Karpas-422 (cell line): ENCODE data around the gene ZNF787. TPM values are rescaled to one million over a fixed set of nuclear protein-coding genes. Genes with fewer than 3 reads are reported as not detected.

Source experiments
- DNase-seq: peaks from one replicate; pipeline ENCODE4 v3.0.0-alpha.2; 2015
- H2AFZ ChIP-seq: fragments of 200-600 bp; sonication (generic); 2 replicates; pipeline ENCODE4 v1.6.1; 2014; ENCODE audit warnings: antibody characterized with exemption, low read length, mixed read lengths
- H3K27ac ChIP-seq: fragments of 200-600 bp; sonication (generic); 2 replicates; pipeline ENCODE4 v1.5.1; 2014; ENCODE audit warnings: mild to moderate bottlenecking, low read length, moderate library complexity
- H3K27me3 ChIP-seq: fragments of 200-600 bp; sonication (generic); 2 replicates; pipeline ENCODE4 v1.6.1; 2014; ENCODE audit warnings: low read length, mixed read lengths
- H3K36me3 ChIP-seq: fragments of 200-600 bp; sonication (generic); 2 replicates; pipeline ENCODE4 v1.6.1; 2014; ENCODE audit warnings: low read length, mixed read lengths; ENCODE audit not compliant: insufficient read depth
- H3K4me1 ChIP-seq: fragments of 200-600 bp; sonication (generic); 2 replicates; pipeline ENCODE4 v1.6.1; 2014; ENCODE audit warnings: mild to moderate bottlenecking, low read length, mixed read lengths
- H3K4me2 ChIP-seq: fragments of 200-600 bp; sonication (generic); 2 replicates; pipeline ENCODE4 v1.6.1; 2014; ENCODE audit warnings: low read length, low read depth, mild to moderate bottlenecking; ENCODE audit not compliant: poor library complexity, severe bottlenecking
- H3K4me3 ChIP-seq: fragments of 200-600 bp; sonication (generic); 2 replicates; pipeline ENCODE4 v1.5.1; 2014; ENCODE audit warnings: mild to moderate bottlenecking, antibody characterized with exemption, low read length, mixed read lengths
- H3K79me2 ChIP-seq: fragments of 200-600 bp; sonication (generic); 2 replicates; pipeline ENCODE4 v1.6.1; 2014; ENCODE audit warnings: mild to moderate bottlenecking, low read length, mixed read lengths
- H3K9ac ChIP-seq: fragments of 200-600 bp; sonication (generic); 2 replicates; pipeline ENCODE4 v1.6.0; 2014; ENCODE audit warnings: low read length
- H3K9me2 ChIP-seq: fragments of 200-600 bp; sonication (generic), shearing (Covaris generic); replicated peaks from 2 replicates; pipeline ENCODE4 v1.6.0; 2014; ENCODE audit warnings: mild to moderate bottlenecking, low read length, moderate library complexity; ENCODE audit not compliant: insufficient read depth
- H3K9me3 ChIP-seq: fragments of 300-700, 200-600 bp; sonication (generic); 2 replicates; pipeline ENCODE4 v1.6.1; 2014; ENCODE audit warnings: low read length, mixed read lengths
- H4K20me1 ChIP-seq: fragments of 200-600 bp; sonication (generic); 2 replicates; pipeline ENCODE4 v1.6.1; 2014; ENCODE audit warnings: mild to moderate bottlenecking, antibody characterized with exemption, low read length, low read depth; ENCODE audit not compliant: insufficient read depth
- total RNA-seq: library from RNA; depleted of rRNA; stranded (reverse); fragments of >200 nt; shearing (Covaris generic); gene quantifications from 2 replicates; pipeline ENCODE4 v1.2.3, GENCODE V29; 2014; ENCODE audit warnings: low replicate concordance

Gene ZNF787
- total RNA-seq, 1 experiment from 2014 or later: 26.2 TPM

GRCh38 chr19:56105090-56105701 is 15.9 kb downstream of the ZNF787 start:
- Histone ChIP-seq H2AFZ (no peak overlapping the region), H3K4me1 (peaks cover 3% of the 10 kb centered on the region), H3K36me3 (peaks cover 16% of the 10 kb centered on the region; the same call in 1 of the 2 replicates), H4K20me1 (peaks cover 85% of the 10 kb centered on the region), H3K4me2 (no peak overlapping the region), H3K9ac (no peak overlapping the region), H3K27ac (no peak overlapping the region), H3K9me2 (no peaks in the 10 kb centered on the region), H3K9me3 (no peaks in the 10 kb centered on the region), H3K79me2 (peaks cover 95% of the 10 kb centered on the region), H3K4me3 (no peak overlapping the region), H3K27me3 (no peaks in the 10 kb centered on the region)
- peak; percentile 73 for DNase-seq

DNA sequence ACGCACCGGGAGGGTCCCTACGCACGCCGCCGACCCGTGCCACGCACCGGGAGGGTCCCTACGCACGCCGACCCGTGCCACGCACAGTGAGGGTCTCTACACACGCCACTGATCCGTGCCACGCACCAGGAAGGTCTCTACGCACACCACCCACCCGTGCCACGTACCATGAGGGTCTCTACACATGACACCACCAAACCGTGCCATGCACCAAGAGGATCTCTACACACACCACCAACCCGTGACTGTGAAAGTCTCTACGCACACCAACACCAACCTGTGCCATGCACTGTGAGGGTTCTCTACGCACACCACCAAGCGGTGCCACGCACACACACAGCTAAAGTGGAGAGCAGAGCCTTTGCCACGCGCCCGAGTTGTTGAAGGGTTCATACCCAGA is 16.7 kb downstream of the ZNF787 start:
- no peaks in the 10 kb centered on the region for H3K27me3 ChIP-seq
- H2AFZ ChIP-seq: no peak overlapping the region
- no peaks in the 10 kb centered on the region for H3K9me3 ChIP-seq
- no peak overlapping the region for H3K27ac ChIP-seq
- no peak overlapping the region for H3K4me2 ChIP-seq
- peaks cover 16% of the 10 kb centered on the region; the same call in 1 of the 2 replicates for H3K36me3 ChIP-seq
- H3K4me1 ChIP-seq: peaks cover 3% of the 10 kb centered on the region
- DNase-seq: no peak
- no peaks in the 10 kb centered on the region for H3K9me2 ChIP-seq
- no peak overlapping the region for H3K4me3 ChIP-seq
- H3K79me2 ChIP-seq: peaks cover 92% of the 10 kb centered on the region
- peaks cover 78% of the 10 kb centered on the region for H4K20me1 ChIP-seq
- no peak overlapping the region for H3K9ac ChIP-seq

DNA sequence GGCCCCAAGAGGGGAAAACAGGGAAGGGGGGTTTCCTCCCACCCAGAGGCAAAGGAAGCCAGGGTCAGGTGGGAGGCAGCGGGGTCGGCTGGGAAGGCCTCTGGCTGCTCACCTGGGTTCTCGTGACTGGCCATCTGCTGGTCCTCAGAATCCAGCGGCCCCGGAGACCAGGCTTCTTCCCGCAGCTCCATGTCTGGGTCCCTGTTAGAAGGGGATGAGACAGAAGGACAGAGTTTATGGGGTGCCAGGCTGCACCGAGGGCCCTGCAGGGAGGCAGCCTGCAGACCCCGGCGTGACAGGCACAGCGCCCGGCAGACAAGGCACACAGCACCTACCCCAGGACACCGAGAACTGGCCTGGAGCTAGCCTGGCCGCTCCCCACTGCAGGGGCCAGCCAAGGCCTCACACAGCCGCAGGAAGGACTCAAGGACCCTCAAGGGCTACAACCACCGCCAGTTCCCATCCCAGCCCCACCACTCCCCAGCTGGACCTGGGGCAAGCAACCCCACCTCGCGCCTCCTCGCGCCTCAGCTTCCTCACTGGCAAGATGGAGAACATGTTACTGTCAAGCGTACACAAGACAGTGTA is 18.0 kb downstream of the ZNF787 start:
- Histone ChIP-seq H3K9ac (no peak overlapping the region), H3K4me2 (no peak overlapping the region), H3K79me2 (peaks cover 79% of the 10 kb centered on the region)

GRCh38 chr19:56101746-56102535 is 19.2 kb downstream of the ZNF787 start:
- Histone ChIP-seq H3K36me3 (peaks cover 16% of the 10 kb centered on the region; the same call in 1 of the 2 replicates), H3K79me2 (peaks cover 78% of the 10 kb centered on the region), H3K9me2 (no peaks in the 10 kb centered on the region), H3K9ac (no peak overlapping the region), H3K9me3 (no peaks in the 10 kb centered on the region), H2AFZ (no peak overlapping the region), H3K27me3 (no peaks in the 10 kb centered on the region), H3K4me3 (no peak overlapping the region), H3K4me1 (no peaks in the 10 kb centered on the region), H3K4me2 (no peak overlapping the region), H4K20me1 (peaks cover 74% of the 10 kb centered on the region), H3K27ac (no peak overlapping the region)
- DNase-seq: no peak

More for the DNA sequence above, 18.0 kb downstream of the ZNF787 start:
- Histone ChIP-seq H3K4me1 (no peaks in the 10 kb centered on the region), H3K36me3 (peaks cover 16% of the 10 kb centered on the region; the same call in 1 of the 2 replicates), H4K20me1 (peaks cover 73% of the 10 kb centered on the region), H3K9me2 (no peaks in the 10 kb centered on the region), H3K9me3 (no peaks in the 10 kb centered on the region), H3K27ac (no peak overlapping the region), H3K4me3 (no peak overlapping the region), H3K27me3 (no peaks in the 10 kb centered on the region), H2AFZ (no peak overlapping the region)
- no peak for DNase-seq

DNA sequence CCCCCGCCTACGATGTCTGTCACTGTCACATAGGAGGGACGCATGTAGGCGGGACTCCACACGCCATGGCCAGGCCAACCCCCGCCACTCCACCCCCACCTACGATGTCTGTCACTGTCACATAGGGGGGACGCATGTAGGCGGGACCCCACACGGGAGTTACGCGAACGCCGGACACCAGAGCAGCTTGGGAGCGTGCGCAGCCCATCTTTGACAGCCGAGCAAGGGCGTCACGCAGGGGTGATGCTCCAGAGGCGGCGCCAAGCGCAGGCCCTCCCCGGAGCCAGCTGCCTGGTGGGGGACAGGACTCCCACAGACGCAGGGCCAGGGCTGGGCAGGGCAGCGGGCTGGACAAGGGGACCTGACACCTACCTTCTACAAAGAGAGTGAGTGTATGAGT is 20.0 kb downstream of the ZNF787 start:
- Histone ChIP-seq H3K9me3 (no peaks in the 10 kb centered on the region), H2AFZ (no peak overlapping the region), H3K4me3 (no peak overlapping the region), H3K27me3 (no peaks in the 10 kb centered on the region), H3K4me1 (no peaks in the 10 kb centered on the region), H3K4me2 (no peak overlapping the region), H3K27ac (no peak overlapping the region), H3K79me2 (peaks cover 72% of the 10 kb centered on the region), H3K9ac (no peak overlapping the region), H3K36me3 (peaks cover 16% of the 10 kb centered on the region; the same call in 1 of the 2 replicates), H4K20me1 (peaks cover 67% of the 10 kb centered on the region), H3K9me2 (no peaks in the 10 kb centered on the region)
- DNase-seq: no peak

- Histone ChIP-seq H3K27ac (no peak overlapping the region), H3K36me3 (peaks cover 16% of the 10 kb centered on the region; the same call in 1 of the 2 replicates), H3K27me3 (no peaks in the 10 kb centered on the region), H3K9me3 (no peaks in the 10 kb centered on the region), H3K9me2 (no peaks in the 10 kb centered on the region), H3K9ac (no peak overlapping the region), H2AFZ (no peak overlapping the region), H3K79me2 (peaks cover 70% of the 10 kb centered on the region), H3K4me2 (no peak overlapping the region), H3K4me3 (no peak overlapping the region), H3K4me1 (no peaks in the 10 kb centered on the region), H4K20me1 (peaks cover 57% of the 10 kb centered on the region)
- no peak for DNase-seq
Observed at GRCh38 chr19:56099638-56100539, 21.2 kb downstream of the ZNF787 start.

DNA sequence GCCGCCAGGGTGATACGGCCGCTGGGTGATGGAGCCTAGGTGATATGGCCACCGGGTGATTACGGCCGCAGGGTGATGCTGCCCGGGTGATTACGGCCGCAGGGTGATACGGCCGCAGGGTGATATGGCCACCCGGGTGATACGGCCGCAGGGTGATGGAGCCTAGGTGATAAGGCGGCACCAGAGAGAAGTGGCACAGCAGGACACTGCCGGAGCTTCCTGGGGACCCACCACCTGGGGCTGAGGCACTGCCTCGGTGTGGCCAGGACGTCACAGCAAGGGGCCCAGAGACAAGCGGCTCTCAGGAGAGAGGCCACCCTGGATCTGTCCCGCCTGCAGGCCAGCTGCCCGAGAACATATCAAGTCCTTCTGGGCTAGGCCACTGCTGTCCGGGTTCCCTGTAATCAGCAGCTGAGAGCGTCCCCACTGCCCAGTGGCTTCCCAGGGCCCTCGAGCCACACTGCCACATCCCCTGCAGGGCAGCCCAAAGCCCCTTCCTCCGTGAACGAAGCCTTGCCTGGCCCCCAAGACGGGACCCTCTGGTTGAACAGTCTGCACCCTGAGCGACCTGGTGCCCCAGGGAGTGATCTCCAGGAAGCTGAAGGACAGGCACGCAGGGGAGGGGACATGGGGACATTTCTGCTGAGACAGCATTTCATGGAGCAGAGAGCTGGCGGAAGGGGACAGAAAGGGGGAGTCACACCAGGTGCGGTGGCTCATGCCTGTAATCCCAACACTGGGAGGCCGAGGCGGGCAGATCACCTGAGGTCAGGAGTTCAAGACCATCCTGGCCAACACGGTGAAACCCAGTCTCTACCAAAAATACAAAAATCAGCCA is 22.1 kb downstream of the ZNF787 start:
- Histone ChIP-seq H3K9me2 (no peaks in the 10 kb centered on the region), H3K4me1 (no peaks in the 10 kb centered on the region), H3K4me2 (no peak overlapping the region), H3K27ac (no peak overlapping the region), H3K79me2 (peaks cover 69% of the 10 kb centered on the region), H3K9me3 (no peaks in the 10 kb centered on the region), H2AFZ (no peak overlapping the region), H3K9ac (no peak overlapping the region), H3K4me3 (no peak overlapping the region), H4K20me1 (peaks cover 51% of the 10 kb centered on the region), H3K36me3 (peaks cover 16% of the 10 kb centered on the region; the same call in 1 of the 2 replicates), H3K27me3 (no peaks in the 10 kb centered on the region)
- no peak for DNase-seq
